ACC112 (cell line): ENCODE results near the gene VPS11.
"Not testable (repeated sequence)": the region's sequence is repeated elsewhere in the genome, so short reads cannot be mapped to it uniquely, and the experiment has no call there.

Experiments
- H2AFZ ChIP-seq: fragments of 200-600 bp; sonication (generic); one replicate; pipeline ENCODE4 v1.6.0; 2017; ENCODE audit warnings: antibody characterized with exemption, low read length; ENCODE audit not compliant: unreplicated experiment
- H3K27ac ChIP-seq: fragments of 200-600 bp; sonication (generic); 2 replicates; pipeline ENCODE4 v1.5.1; 2014; ENCODE audit warnings: low read depth, mild to moderate bottlenecking, antibody characterized with exemption, low read length, moderate library complexity
- H3K27me3 ChIP-seq: fragments of 200-600 bp; sonication (generic); 2 replicates; pipeline ENCODE4 v1.6.1; 2014; ENCODE audit warnings: mild to moderate bottlenecking, antibody characterized with exemption, low read length, moderate library complexity, mixed read lengths; ENCODE audit not compliant: insufficient read depth
- H3K36me3 ChIP-seq: fragments of 200-600 bp; sonication (generic); 2 replicates; pipeline ENCODE4 v1.6.1; 2016; ENCODE audit warnings: mild to moderate bottlenecking, antibody characterized with exemption, low read length, moderate library complexity, mixed read lengths; ENCODE audit not compliant: insufficient read depth
- H3K4me1 ChIP-seq: fragments of 200-600 bp; sonication (generic); one replicate; pipeline ENCODE4 v1.6.1; 2016; ENCODE audit warnings: low read length, mixed read lengths; ENCODE audit not compliant: insufficient read depth, unreplicated experiment, control insufficient read depth
- H3K4me3 ChIP-seq: fragments of 200-600 bp; sonication (generic); 2 replicates; pipeline ENCODE4 v1.5.1; 2014; ENCODE audit warnings: mild to moderate bottlenecking, low read depth, low read length
- H3K79me2 ChIP-seq: fragments of 200-600 bp; sonication (generic); one replicate; pipeline ENCODE4 v1.6.0; 2016; ENCODE audit warnings: low read length; ENCODE audit not compliant: control insufficient read depth, unreplicated experiment, insufficient read depth

Gene VPS11

GRCh38 chr11:119052163-119052814 is 15.3 kb upstream of the VPS11 start:
- no peak overlapping the region for H3K4me3 ChIP-seq
- H3K27ac ChIP-seq: no peak overlapping the region
- H3K36me3 ChIP-seq: peaks cover 16% of the 10 kb centered on the region; the same call in 1 of the 2 replicates
- no peaks in the 10 kb centered on the region for H3K27me3 ChIP-seq
- peaks cover 19% of the 10 kb centered on the region for H3K79me2 ChIP-seq
- no peak overlapping the region for H2AFZ ChIP-seq
- peaks cover 7% of the 10 kb centered on the region for H3K4me1 ChIP-seq

- Histone ChIP-seq H3K79me2 (peaks cover 22% of the 10 kb centered on the region), H3K27me3 (no peaks in the 10 kb centered on the region), H3K36me3 (peaks cover 12% of the 10 kb centered on the region; the same call in 1 of the 2 replicates), H3K4me1 (peaks cover 12% of the 10 kb centered on the region), H3K4me3 (no peak overlapping the region), H2AFZ (no peak overlapping the region), H3K27ac (no peak overlapping the region)
Observed at GRCh38 chr11:119054418-119054817, 13.2 kb upstream of the VPS11 start.

GRCh38 chr11:119055901-119056300 is 11.7 kb upstream of the VPS11 start:
- Histone ChIP-seq H3K36me3 (peaks cover 10% of the 10 kb centered on the region; the same call in 1 of the 2 replicates), H3K27ac (no peak overlapping the region), H3K4me3 (peak overlapping the region; percentile 100), H2AFZ (no peak overlapping the region), H3K4me1 (peaks cover 12% of the 10 kb centered on the region), H3K79me2 (peaks cover 22% of the 10 kb centered on the region), H3K27me3 (no peaks in the 10 kb centered on the region)

GRCh38 chr11:119056421-119056999 is 11.1 kb upstream of the VPS11 start:
- peaks cover 22% of the 10 kb centered on the region for H3K79me2 ChIP-seq

GRCh38 chr11:119057000-119057769 is 10.4 kb upstream of the VPS11 start, which contains the start of gene HYOU1:
TSS of gene HYOU1 (minus strand) at chr11:119057205. CDS start at chr11:119056160, 1,045 bp downstream.
- peaks cover 7% of the 10 kb centered on the region; the same call in 1 of the 2 replicates for H3K36me3 ChIP-seq
- H3K79me2 ChIP-seq: peaks cover 22% of the 10 kb centered on the region

More at GRCh38 chr11:119056421-119056999, 11.1 kb upstream of the VPS11 start:
- Histone ChIP-seq H3K4me3 (peak overlapping the region; percentile 100), H3K27ac (peak overlapping the region; percentile 64; the same call in 1 of the 2 replicates), H2AFZ (peak overlapping the region; percentile 64), H3K36me3 (peaks cover 7% of the 10 kb centered on the region; the same call in 1 of the 2 replicates), H3K27me3 (no peaks in the 10 kb centered on the region), H3K4me1 (peaks cover 12% of the 10 kb centered on the region)

GRCh38 chr11:119059128-119059527 is 8.5 kb upstream of the VPS11 start:
- not testable (repeated sequence) for H3K4me3 ChIP-seq, H3K27ac ChIP-seq, H3K36me3 ChIP-seq, H3K27me3 ChIP-seq, H2AFZ ChIP-seq
- peaks cover 22% of the 10 kb centered on the region for H3K4me1 ChIP-seq
- H3K79me2 ChIP-seq: peaks cover 22% of the 10 kb centered on the region

More at GRCh38 chr11:119057000-119057769, 10.4 kb upstream of the VPS11 start, which contains the start of gene HYOU1:
- no peaks in the 10 kb centered on the region for H3K27me3 ChIP-seq
- peak within 1 kb of the TSS; percentile 64; the same call in 1 of the 2 replicates for H3K27ac ChIP-seq
- peak within 1 kb of the TSS; percentile 100 for H3K4me3 ChIP-seq
- peak within 1 kb of the TSS; percentile 95 for H2AFZ ChIP-seq
- peaks cover 12% of the 10 kb centered on the region for H3K4me1 ChIP-seq

DNA sequence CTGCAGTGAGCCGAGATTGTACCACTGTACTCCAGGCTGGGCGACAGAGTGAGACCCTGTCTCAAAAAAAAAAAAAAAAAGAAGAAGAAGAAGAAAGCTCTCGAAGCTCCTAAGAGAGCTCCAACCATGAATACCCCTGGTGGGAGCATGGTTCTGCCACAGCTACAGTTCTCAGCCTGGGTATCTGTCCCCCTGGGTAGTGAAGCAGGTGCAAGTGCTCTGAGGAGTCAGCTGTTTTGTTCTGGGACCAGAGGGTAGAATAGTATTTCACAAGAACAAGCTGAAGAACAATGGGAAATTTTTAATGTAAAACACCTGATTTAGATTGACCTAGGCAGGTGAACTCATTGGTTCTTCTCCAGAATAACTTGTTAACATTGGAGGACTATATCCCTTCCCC is 6.4 kb upstream of the VPS11 start:
- Histone ChIP-seq H3K4me3 (no peak overlapping the region), H3K36me3 (no peaks in the 10 kb centered on the region), H3K79me2 (peaks cover 17% of the 10 kb centered on the region), H3K27ac (no peak overlapping the region), H2AFZ (no peak overlapping the region), H3K27me3 (no peaks in the 10 kb centered on the region), H3K4me1 (peaks cover 19% of the 10 kb centered on the region)

GRCh38 chr11:119062779-119063178 is 4.8 kb upstream of the VPS11 start:
- H3K79me2 ChIP-seq: peaks cover 17% of the 10 kb centered on the region
- H3K27ac ChIP-seq: no peak overlapping the region
- H3K4me1 ChIP-seq: peaks cover 23% of the 10 kb centered on the region
- no peak overlapping the region for H2AFZ ChIP-seq
- no peak overlapping the region for H3K4me3 ChIP-seq
- H3K27me3 ChIP-seq: no peaks in the 10 kb centered on the region
- H3K36me3 ChIP-seq: no peaks in the 10 kb centered on the region

- Histone ChIP-seq H3K4me3 (no peak overlapping the region; the same call in 1 of the 2 replicates), H3K79me2 (peaks cover 32% of the 10 kb centered on the region), H3K27me3 (no peaks in the 10 kb centered on the region), H3K36me3 (no peaks in the 10 kb centered on the region), H3K27ac (no peak overlapping the region), H2AFZ (no peak overlapping the region), H3K4me1 (peaks cover 20% of the 10 kb centered on the region)
Observed at GRCh38 chr11:119065369-119065768, 2.2 kb upstream of the VPS11 start.

DNA sequence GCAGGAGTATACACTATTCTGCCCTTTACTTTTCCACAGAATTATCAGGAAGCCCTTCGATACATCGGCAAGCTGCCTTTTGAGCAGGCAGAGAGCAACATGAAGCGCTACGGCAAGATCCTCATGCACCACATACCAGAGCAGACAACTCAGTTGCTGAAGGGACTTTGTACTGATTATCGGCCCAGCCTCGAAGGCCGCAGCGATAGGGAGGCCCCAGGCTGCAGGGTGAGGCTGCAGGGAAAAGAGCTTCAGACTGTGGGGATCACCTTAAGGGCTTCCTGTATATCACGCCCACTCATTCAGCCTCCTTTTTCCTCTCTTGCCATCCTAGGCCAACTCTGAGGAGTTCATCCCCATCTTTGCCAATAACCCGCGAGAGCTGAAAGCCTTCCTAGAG is 10.2 kb downstream of the VPS11 start:
- H3K36me3 ChIP-seq: peaks cover 25% of the 10 kb centered on the region; the same call in 1 of the 2 replicates
- no peak overlapping the region for H3K4me3 ChIP-seq
- no peaks in the 10 kb centered on the region for H3K4me1 ChIP-seq
- no peak overlapping the region for H3K27ac ChIP-seq
- H3K79me2 ChIP-seq: no peaks in the 10 kb centered on the region
- no peaks in the 10 kb centered on the region for H3K27me3 ChIP-seq
- H2AFZ ChIP-seq: no peak overlapping the region
